PFSK-1 (cell line): Measurements from ENCODE around the gene KCNQ4.

ENCODE experiments used
- FOXP2 ChIP-seq: optimal IDR thresholded peaks from 2 replicates; pipeline ENCODE3; 2011; ENCODE audit warnings: borderline replicate concordance, control low read depth, inconsistent platforms; ENCODE audit not compliant: insufficient read depth; ENCODE audit errors: extremely low read length, extremely low read depth
- POLR2AphosphoS5 ChIP-seq: IDR thresholded peaks from 2 replicates; pipeline ENCODE4 v1.6.1; 2012; ENCODE audit warnings: low read depth, mild to moderate bottlenecking, control low read depth, low read length, moderate library complexity
- SIN3A ChIP-seq: IDR thresholded peaks from 2 replicates; pipeline ENCODE4 v1.6.1; 2012; ENCODE audit warnings: mild to moderate bottlenecking, low read length, moderate library complexity, borderline replicate concordance; ENCODE audit not compliant: insufficient read depth
- TAF1 ChIP-seq: IDR thresholded peaks from 2 replicates; pipeline ENCODE4 v1.6.1; 2012; ENCODE audit warnings: low read length, control low read depth, borderline replicate concordance; ENCODE audit not compliant: insufficient read depth
- TF ChIP-seq, protein P1 (sequence below), 2 experiments: IDR thresholded peaks; 2 replicates each; pipeline versions ENCODE4 v1.6.1 to v1.8.0; 2011 to 2012; ENCODE audit warnings: low read depth in 2 of 2, low read length in 2 of 2, control low read depth in 1 of 2, inconsistent platforms in 1 of 2, mild to moderate bottlenecking in 1 of 2, moderate library complexity in 1 of 2; ENCODE audit not compliant: insufficient read depth in 1 of 2

Gene KCNQ4

DNA sequence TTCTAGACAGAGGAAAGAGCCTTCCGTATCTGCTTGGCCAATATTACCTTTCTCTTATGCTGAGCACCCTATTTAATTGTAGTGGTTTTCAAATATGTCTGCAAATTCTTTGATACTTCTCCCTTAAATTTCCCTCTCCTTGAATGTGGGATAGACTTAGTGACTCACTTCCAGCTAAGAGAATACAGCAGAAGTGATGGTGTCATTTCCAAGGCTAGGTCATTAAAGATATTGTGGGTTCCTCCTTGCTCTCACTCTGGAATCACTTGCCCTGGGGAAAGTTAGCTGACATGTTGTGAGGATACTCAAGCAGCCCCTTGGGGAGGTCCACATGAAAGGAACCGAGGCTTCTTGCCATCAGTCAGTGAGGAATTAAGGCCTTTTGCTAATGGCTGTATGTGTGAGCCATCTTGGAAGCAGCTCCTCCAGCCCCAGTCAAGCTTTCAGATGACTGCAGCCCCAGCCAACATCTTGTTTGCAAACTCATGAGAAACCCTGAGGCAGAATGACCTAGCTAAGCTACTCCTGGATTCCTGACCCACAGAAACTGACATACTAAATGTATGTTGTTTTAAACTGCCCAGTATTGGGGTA, 86.6 kb downstream of the KCNQ4 start:
- TF ChIP-seq, protein P1, sequence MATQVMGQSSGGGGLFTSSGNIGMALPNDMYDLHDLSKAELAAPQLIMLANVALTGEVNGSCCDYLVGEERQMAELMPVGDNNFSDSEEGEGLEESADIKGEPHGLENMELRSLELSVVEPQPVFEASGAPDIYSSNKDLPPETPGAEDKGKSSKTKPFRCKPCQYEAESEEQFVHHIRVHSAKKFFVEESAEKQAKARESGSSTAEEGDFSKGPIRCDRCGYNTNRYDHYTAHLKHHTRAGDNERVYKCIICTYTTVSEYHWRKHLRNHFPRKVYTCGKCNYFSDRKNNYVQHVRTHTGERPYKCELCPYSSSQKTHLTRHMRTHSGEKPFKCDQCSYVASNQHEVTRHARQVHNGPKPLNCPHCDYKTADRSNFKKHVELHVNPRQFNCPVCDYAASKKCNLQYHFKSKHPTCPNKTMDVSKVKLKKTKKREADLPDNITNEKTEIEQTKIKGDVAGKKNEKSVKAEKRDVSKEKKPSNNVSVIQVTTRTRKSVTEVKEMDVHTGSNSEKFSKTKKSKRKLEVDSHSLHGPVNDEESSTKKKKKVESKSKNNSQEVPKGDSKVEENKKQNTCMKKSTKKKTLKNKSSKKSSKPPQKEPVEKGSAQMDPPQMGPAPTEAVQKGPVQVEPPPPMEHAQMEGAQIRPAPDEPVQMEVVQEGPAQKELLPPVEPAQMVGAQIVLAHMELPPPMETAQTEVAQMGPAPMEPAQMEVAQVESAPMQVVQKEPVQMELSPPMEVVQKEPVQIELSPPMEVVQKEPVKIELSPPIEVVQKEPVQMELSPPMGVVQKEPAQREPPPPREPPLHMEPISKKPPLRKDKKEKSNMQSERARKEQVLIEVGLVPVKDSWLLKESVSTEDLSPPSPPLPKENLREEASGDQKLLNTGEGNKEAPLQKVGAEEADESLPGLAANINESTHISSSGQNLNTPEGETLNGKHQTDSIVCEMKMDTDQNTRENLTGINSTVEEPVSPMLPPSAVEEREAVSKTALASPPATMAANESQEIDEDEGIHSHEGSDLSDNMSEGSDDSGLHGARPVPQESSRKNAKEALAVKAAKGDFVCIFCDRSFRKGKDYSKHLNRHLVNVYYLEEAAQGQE (IDR thresholded peaks at IDR 0.05; ENCODE audit: insufficient read depth in 1 of 2, low read depth in 2 of 2, low read length in 2 of 2) = no peak
- no peak for TF ChIP-seq SIN3A

DNA sequence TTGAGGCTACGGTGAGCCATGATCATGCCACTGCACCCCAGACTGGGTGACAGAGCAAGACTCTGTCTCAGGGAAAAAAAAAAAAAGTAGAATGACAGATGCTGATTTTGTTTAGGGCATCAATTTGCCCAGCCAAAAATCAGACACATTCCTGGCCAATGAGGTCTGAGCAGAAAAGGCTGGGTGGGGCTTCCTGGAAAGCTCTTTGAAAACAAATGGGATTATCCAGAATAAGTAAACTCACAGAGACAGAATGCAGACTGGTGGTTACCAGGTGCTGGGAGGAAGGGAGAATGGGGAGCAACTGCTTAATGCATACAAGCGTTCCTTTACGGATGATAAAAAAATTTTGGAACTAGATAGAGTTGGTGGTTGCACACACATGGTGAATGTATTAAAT, 88.7 kb downstream of the KCNQ4 start:
- TF ChIP-seq TAF1 = no peak
- TF ChIP-seq FOXP2 = no peak
- no peak for TF ChIP-seq SIN3A
- no peak for TF ChIP-seq POLR2AphosphoS5
- TF ChIP-seq, protein P1 (IDR thresholded peaks at IDR 0.05; ENCODE audit: insufficient read depth in 1 of 2, low read depth in 2 of 2, low read length in 2 of 2) = no peak

DNA sequence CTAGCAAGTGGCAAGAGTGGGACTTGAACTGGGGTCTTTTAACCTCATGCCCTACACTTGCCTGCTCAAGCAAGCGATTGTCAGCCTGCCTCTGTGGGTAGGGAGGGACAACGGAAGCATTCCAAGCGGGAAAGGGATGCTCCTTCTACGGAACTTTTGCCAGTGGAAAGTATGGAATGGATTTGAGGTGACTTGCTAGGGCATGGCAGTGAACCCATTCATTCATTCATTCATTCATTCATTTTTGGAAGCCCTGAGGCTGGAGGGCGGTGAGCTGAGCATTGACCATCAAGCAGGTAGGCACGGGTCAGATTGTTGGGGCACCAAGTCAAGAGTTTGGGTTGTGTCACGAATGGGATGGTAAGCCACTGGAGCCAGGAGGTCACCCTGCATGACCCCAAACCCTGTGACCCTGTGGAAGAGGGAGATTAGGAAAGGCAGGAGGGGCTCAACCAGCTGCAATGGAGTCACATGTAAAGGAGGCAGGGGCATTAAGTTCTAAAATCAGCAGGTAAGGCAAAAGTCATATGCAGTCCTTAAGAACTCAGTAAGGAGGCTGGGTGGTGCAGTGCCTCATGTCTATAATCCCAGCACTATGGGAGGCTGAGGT, 90.4 kb downstream of the KCNQ4 start:
- TF ChIP-seq SIN3A (no peak), POLR2AphosphoS5 (no peak), FOXP2 (no peak), TAF1 (no peak)
- TF ChIP-seq, protein P1 (IDR thresholded peaks at IDR 0.05; ENCODE audit: insufficient read depth in 1 of 2, low read depth in 2 of 2, low read length in 2 of 2) = no peak

DNA sequence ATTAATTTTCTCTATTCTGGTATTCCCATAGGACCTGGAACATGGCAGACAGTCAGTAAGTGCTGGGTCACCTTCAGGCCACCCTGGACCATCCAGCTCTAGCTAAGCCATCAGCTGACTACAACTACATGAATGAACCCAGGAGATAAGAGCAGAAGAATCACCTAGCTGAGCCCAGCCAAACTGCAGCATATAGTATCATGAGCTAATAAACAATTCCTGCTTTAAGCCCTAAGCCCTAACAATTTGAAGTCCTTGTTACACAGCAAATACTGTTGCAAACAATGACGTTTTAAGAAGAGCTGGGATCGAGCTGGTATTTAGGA, 92.8 kb downstream of the KCNQ4 start:
- TF ChIP-seq TAF1 = no peak
- TF ChIP-seq POLR2AphosphoS5 = no peak
- no peak for TF ChIP-seq SIN3A

DNA sequence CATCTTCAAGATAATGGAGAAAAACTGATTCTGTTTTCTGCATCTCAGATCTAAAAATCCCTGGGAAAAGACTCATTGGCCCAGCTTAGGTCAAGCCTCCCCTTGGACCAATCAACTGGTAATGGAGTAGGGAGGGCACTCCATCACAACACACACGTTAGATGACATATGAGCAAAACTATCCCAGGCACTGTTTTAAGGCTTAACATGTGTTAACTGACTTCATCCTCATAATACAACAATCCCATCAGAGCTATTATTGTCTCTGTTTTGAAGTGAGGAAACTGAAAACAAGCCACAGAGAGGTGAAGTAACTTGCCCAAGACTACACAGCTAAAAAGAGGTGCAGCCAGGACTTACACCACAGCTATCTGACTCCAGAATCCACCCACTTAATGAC, 93.3 kb downstream of the KCNQ4 start:
- no peak for TF ChIP-seq FOXP2
- no peak for TF ChIP-seq TAF1
- TF ChIP-seq, protein P1 (IDR thresholded peaks at IDR 0.05; ENCODE audit: insufficient read depth in 1 of 2, low read depth in 2 of 2, low read length in 2 of 2) = no peak
- TF ChIP-seq POLR2AphosphoS5 = no peak
- no peak for TF ChIP-seq SIN3A
